ENCODE data around the gene ARMC10.

GRCh38 chr7:103076764-103077163 is 1.8 kb downstream of the ARMC10 start:
- TF ChIP-seq, protein P1, sequence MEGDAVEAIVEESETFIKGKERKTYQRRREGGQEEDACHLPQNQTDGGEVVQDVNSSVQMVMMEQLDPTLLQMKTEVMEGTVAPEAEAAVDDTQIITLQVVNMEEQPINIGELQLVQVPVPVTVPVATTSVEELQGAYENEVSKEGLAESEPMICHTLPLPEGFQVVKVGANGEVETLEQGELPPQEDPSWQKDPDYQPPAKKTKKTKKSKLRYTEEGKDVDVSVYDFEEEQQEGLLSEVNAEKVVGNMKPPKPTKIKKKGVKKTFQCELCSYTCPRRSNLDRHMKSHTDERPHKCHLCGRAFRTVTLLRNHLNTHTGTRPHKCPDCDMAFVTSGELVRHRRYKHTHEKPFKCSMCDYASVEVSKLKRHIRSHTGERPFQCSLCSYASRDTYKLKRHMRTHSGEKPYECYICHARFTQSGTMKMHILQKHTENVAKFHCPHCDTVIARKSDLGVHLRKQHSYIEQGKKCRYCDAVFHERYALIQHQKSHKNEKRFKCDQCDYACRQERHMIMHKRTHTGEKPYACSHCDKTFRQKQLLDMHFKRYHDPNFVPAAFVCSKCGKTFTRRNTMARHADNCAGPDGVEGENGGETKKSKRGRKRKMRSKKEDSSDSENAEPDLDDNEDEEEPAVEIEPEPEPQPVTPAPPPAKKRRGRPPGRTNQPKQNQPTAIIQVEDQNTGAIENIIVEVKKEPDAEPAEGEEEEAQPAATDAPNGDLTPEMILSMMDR (IDR thresholded peaks at IDR 0.05) = no peak
- no peak for TF ChIP-seq POLR2A (IDR thresholded peaks at IDR 0.05)

Measured in gastroesophageal sphincter (tissue), 3 donors.